Ammon's horn (tissue), 1 donor: ENCODE results near the gene NOD1.
"Not testable (repeated sequence)": the region's sequence is repeated elsewhere in the genome, so short reads cannot be mapped to it uniquely, and the experiment has no call there.

Source experiments
- DNase-seq: peaks from one replicate; pipeline ENCODE4 v3.0.0-alpha.2; 2016; ENCODE audit warnings: low spot score

NOD1 gene

GRCh38 chr7:30503274-30504212 is 25.0 kb upstream of the NOD1 start:
- DNase-seq = no peak

DNA sequence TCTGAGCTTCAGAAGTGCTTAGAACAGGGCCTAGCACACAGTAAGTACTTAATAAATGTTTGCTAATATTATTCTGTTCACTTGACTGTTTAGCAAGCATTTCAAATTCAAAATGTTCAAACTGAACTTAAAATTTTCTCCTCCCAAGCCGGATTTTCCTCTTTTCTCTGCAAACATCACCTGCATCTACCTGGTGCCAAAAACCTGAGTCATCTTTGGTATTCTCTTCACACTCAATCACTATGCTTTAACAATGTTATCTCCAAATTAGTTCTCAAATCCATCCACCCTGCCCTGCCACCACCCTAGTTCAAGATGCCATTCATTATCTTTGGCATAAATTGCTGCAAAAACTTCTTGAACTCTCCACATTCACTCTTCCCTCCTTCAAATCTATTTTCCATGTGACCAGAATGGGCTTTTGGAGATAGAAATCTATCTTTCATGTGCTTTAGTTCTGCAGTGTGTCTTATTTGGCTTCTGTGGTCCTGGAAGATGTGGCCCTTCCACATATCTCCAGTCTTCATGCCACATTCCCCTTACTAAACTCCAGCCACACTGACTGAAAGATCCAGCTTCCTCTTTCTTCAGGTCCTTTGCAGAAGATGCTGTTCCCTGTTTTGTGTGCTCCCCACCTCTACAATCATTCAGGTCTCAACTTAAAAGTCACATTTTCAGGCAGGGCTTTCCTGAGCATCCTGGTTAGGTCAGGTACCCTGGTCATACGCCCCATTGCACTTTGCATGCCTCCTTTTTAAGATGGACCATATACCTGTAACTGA is 24.1 kb upstream of the NOD1 start:
- DNase-seq = no peak

DNA sequence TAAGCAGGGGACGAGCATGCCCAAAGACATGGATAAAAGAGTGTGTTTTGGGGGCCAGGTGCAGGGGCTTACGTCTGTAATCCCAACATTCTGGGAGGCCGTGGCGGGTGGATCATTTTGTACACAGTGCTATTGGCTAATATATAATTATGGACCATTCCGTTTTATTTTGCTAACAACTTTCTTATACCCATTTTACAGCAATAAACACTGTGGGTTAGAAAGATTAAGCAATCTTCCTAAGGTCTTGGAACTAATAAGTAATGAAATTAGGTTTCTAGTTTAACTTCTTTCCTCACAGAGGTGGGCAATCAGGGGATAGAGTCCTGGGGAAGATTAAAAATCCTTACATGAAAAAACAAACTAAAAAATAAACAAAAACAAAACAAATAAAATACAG is 22.7 kb upstream of the NOD1 start:
- DNase-seq = no peak

DNA sequence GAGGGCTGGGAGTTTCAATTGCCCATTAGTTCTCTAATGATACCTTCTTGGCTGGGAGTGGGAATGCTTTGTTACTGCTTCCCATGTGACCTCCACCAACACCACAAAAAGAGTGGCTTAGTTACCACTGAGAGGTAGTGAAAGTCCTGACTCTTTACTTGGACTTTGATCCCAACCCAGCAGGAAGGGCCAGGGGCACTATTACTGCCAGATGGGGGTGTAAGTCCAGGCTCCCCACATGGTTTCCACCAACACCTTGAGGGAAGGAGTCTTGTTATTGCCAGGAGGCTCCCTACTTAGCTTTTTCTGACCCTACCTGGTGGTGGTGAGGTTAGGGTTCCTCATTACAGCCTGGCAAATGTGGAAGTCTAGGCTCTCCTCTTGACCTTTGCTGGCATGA is 14.6 kb upstream of the NOD1 start:
- no peak for DNase-seq

DNA sequence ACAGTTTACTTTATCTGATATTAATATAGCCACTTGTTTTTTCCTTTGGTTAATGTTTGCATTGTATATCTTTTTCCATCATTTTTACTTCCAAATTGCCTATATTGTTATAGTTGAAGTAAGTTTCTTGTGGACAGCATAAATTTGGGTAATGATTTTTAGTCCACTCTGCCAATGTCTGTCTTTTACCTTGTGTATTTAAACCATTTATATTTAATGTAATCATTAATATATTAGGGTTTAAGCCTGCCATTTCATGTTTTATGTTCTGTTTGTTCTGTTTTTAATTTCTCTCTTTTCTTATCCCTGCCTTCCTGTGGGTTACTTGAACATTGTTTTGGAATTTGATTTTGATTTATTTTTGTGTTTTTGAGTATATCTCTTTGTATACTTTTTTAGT is 12.8 kb upstream of the NOD1 start:
- DNase-seq = no peak

GRCh38 chr7:30487371-30487770 is 8.8 kb upstream of the NOD1 start:
- DNase-seq = no peak

DNA sequence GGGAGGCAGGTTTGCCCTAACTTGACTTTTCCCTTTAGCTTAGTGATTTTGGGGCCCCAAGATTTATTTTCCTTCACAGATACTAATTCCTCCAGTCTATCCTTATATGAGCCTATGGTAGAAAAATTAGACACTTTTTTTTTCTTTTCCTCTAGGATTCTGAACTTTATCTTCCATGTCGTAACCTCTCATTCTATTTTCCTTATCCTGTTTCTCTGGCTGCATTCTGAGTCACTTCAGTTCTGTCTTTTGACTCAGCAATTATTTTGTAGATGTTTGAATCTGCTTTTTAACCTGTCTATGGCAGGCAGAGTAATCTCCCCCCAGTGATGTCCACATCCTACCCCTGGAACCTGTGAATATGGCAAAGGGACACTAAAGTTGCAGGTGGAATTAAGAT is 7.1 kb upstream of the NOD1 start:
- DNase-seq = no peak

GRCh38 chr7:30481416-30481815 is 2.8 kb upstream of the NOD1 start:
- DNase-seq = not testable (repeated sequence)

DNA sequence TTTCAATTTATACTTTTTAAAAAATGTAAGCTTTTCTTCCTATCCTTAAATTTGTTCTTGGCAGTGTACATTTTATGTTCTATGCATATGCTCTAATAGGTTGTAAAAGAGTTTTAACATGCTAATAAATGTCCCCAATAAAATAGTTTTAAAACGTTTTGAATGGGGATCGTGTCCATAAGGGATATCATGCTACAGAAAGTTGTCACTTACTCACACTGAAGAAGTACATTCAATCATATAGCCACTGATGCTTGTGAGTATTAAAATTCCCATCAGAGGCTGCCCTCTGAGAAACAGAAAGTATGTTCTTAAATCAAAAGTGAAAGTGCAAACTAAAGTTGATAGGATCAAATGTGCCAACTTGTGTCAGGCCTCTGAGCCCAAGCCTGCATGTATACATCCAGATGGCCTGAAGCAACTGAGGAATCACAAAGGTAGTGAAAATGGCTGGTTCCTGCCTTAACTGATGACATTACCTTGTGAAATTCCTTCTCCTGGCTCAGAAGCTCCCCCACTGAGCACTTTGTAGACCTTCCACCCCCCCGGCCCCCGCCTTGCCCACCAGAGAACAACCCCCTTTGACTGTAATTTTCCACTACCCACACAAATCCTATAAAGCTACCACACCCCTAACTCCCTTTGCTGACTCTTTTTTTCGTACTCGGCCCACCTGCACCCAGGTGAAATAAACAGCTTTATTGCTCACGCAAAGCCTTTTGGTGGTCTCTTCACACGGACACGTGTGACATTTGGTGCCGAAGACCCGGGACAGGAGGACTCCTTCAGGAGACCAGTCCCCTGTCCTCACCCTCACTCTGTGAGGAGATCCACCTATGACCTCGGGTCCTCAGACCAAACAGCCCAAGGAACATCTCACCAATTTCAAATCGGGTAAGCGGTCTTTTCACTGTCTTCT is 877 bp upstream of the NOD1 start:
- no peak for DNase-seq

- no peak for DNase-seq
Measured at GRCh38 chr7:30476459-30477145, 2.0 kb downstream of the NOD1 start.

DNA sequence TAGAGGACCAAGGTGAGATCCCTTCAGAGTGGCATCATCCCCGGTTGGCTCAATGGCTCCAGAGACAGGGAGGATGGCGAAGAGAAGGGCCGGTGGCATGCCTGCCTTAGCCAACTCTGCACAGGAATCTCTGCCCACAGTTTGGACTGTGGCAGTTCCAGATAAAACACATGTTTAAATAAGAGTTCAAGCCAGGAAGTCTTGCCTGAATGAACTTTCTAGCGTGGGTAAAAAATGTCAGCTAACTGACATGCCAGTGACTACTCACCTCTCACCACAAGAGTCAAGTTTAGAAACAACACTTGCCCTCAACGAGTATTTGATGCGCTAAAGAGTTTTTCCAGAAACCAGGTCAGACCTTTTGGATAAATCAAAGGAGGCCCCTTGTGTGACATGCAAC is 3.0 kb downstream of the NOD1 start:
- no peak for DNase-seq

GRCh38 chr7:30474893-30475292 is 3.7 kb downstream of the NOD1 start:
- DNase-seq = no peak

DNA sequence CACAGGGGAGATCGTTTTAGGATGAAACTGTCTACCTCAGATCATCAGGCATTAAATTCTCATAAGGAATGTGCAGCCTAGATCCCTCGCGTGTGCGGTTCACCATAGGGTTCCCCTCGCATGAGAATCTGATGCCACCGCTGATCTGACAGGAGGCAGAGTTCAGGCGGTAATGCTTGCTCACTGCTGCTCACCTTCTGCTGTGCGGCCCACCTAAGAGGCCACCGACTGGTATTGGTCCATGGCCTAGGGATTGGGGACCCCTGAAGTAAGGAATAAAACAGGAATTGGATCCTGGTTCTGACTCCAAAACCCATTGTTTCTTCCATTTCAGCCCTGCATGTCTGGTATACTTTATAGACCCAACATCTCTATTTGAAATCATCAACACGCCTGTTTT is 4.1 kb downstream of the NOD1 start:
- DNase-seq = no peak

DNA sequence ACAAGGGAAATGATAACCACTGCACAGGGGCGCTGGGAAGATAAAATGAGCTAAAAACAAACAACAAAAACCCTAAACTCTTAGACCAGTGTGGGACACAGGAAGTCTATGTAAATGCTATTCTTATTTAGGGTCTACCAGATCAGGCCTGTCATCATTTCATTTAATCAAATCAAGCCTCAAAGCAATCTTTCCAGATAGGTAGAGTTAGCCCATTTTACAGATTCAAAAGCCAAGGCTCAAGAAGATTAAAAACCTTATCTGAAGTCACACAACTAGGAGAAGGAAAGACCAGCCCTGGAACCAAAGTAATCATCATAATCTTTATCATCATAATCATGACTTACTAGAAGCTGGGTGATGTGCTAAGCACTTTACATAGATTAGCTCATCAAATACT is 4.7 kb downstream of the NOD1 start:
- no peak for DNase-seq

GRCh38 chr7:30472784-30473775 is 5.5 kb downstream of the NOD1 start:
- no peak for DNase-seq

- DNase-seq = no peak
Measured at GRCh38 chr7:30472081-30472783, 6.4 kb downstream of the NOD1 start.

DNA sequence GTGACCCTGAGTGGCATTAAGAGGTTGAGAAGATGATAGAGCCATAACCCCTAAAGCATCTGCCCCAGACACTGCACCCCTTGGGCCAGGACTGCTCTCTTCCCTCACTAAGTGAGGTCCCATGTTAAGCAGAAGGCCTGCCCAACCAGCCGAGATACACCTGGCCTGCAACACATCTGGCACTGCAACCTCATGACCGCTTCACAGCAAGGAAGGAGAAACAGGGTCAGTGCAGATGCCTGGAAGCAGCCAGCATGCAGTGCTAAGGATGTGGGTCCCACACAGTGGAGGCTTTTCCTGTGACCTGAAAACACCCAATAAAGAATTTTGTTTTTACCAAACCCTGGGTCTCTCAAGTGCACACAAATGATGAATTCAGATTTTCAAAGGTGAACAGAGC is 7.4 kb downstream of the NOD1 start:
- DNase-seq = no peak

DNA sequence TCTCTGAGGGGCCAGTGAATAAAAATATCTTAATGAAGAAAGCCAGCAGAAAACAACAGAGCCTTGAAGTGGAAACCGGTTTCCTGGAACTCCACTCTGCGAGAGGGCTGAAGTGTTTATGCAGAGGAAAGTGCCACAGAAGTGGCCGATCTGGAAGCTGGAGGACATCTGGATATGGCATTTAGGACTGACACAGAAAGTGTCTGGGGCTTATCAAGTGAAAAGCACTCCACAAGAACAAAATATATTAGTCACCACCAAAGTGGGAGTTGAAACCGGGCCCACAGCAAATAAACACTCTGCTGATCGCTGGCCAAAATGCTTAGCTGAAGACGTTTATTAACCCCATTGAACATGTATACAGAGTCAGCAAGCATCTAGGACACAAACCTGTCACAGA is 7.8 kb downstream of the NOD1 start:
- no peak for DNase-seq

DNA sequence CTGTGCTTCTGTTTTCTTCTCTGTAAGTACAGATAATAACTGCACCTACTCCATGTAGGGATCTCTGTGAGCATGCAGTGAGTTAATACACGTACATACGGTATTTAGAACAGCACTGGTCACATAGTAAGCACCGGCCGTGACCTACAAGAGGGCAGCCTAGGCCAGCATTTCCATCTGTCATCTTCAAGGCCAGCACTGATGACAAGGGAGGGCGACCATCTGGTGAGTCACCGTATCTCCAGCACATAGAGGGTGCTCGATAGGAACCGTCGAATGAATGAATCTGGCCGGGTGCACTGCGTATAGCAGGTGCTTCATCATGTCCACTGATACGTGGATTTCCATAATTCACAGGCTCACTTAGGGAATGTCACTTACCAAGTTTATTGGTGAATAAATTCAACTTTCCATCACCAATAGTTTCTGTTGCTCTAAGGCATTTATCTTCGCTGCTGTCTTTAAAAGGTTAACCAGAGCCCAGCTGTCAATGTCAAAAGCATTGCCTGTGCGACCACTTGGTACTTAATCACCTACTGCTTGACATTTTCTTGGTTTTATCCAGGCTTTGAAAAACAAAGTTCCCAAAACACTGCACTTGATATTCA is 8.3 kb downstream of the NOD1 start:
- DNase-seq = no peak
